G401.6 (cell line): ENCODE measurements around the gene TIA1.
"Not testable (repeated sequence)": the region's sequence is repeated elsewhere in the genome, so short reads cannot be mapped to it uniquely, and the experiment has no call there.

Source experiments
- FAIRE-seq: peaks from 2 replicates; lab custom pipeline; 2012; peaks lifted over from hg19 to GRCh38; lab: Jason Lieb, UNC

The TIA1 gene

GRCh38 chr2:70214953-70215549, 33.4 kb downstream of the TIA1 start:
- FAIRE-seq: no peak

DNA sequence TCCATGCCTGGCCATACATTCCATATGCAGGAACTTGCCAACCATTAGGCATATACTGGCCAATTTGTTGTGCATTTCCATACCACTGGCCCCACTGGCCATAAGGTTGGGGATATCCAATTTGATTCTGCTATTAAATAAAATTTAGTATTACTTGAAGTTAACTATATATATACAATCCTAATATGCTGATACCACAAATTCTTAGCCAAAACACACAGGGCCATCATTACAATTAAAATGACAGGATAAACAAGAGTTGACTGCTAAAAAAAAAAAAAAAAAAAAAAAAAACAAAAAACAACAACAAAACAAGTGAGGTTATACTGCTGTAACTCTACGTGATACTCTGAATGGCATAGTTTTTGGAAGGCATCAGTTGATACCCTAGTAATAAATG, 34.1 kb downstream of the TIA1 start:
- peak; percentile 6 for FAIRE-seq

GRCh38 chr2:70212298-70212932, 36.0 kb downstream of the TIA1 start:
- peak; percentile 19 for FAIRE-seq

DNA sequence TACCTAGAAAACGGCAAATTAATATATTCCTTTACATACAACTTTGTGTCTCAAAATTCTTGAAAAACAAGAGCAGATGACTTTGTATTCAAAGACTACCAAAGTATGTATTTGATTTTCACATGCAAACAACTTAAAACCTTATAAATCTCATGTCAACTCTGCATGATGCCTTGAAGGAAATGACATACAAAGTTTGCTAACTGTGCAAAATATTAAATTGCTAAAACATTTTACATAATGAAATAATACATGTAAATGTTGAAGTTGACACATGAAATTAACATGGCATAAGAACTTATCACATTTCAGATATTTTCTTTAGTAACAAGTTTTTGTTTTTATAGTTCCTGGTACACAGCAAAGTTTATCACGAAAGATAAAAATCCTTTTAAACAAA, 36.8 kb downstream of the TIA1 start:
- peak; percentile 86 for FAIRE-seq

- FAIRE-seq: no peak
Observed at GRCh38 chr2:70204452-70204851, 44.0 kb downstream of the TIA1 start.

DNA sequence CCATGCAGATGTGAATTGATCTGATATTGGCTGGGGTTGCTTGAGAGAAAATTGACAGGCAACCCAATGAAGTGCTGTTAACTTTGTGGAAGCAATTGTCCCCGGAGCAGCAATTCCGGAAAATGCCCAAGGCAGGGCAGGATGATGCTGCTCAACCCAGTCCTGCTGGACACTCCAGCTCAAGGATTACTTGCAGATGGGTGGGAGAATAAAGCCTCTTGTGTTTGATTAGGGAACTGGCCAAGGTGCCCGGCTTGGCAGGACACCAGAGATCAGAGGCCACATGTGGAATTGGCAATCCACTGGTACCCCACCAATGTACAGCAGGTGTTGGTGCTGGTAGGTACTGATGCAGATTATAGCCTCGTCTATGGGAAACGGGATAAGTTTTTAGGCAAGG, 45.3 kb downstream of the TIA1 start:
- FAIRE-seq: no peak

DNA sequence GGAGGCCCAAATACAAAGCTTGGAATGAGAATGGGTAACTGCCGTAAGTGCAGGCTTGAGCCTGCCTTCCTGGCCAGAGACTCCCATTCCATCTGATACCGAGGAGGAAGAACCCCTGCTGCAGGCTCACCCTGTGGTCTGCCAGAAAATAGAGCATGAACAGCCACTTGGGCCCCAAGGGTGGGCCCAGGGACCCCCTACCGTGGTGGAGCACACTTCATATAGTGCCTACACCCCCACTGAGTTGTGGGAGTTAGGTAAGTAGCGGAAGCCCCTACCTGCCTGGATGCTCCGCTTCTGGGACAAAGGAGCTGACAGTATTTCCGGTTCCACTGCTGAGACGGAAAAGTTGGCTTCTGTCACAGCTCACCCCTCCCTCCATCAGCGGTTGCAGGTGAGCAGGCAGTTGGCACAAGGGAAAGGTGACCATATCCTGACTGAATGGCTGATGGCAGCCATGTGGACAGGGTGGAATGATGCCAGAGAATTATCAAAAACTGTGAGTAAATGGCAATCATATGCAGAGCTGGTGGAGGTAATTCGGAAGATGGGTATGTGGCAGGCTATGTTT, 46.1 kb downstream of the TIA1 start:
- no peak for FAIRE-seq

GRCh38 chr2:70201831-70202230, 46.6 kb downstream of the TIA1 start:
- no peak for FAIRE-seq

GRCh38 chr2:70201225-70201768, 47.1 kb downstream of the TIA1 start:
- FAIRE-seq: no peak

GRCh38 chr2:70199320-70199864, 49.0 kb downstream of the TIA1 start:
- no peak for FAIRE-seq

- FAIRE-seq: no peak
Observed at GRCh38 chr2:70192516-70192915, 55.9 kb downstream of the TIA1 start.

- no peak for FAIRE-seq
Observed at GRCh38 chr2:70191244-70191735, 57.1 kb downstream of the TIA1 start.

GRCh38 chr2:70190418-70191243, 57.8 kb downstream of the TIA1 start, which contains the start of gene C2orf42:
C2orf42 (minus strand) TSS chr2:70191019; CDS start chr2:70181985, 9,034 bp downstream.
- peak; percentile 96 for FAIRE-seq

DNA sequence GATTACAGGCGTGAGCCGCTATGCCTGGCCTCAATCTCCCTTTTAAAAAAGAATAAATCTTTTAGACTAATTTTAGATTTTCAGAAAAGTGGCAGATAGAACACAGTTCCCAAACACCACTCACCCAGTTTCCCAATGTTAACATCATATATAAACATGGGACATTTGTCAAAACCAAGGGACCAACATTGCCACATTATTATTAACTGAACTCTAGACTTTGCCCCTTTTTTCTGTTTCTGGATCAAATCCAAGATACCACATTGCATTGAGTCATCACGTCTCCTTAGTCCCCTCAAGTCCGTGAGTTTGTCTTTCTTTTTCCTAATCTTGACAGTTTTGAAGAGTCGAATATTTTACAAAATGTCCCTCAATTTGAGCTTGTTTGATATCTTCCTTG, 60.0 kb downstream of the TIA1 start:
- FAIRE-seq: no peak

DNA sequence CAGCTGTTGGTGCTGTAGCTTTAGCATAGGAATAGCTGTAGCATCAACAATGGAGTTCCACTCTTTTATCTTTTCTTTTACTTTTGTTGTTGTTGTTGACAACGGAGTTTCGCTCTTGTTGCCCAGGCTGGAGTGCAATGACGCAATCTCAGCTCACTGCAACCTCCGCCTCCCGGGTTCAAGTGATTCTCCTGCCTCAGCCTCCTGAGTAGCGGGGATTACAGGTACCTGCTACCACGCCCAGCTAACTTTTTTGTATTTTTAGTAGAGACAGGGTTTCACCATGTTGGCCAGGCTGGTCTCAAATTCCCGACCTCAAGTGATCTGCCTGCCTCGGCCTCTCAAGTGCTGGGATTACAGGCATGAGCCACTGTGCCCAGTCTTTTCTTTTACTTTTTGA, 61.3 kb downstream of the TIA1 start:
- not testable (repeated sequence) for FAIRE-seq

DNA sequence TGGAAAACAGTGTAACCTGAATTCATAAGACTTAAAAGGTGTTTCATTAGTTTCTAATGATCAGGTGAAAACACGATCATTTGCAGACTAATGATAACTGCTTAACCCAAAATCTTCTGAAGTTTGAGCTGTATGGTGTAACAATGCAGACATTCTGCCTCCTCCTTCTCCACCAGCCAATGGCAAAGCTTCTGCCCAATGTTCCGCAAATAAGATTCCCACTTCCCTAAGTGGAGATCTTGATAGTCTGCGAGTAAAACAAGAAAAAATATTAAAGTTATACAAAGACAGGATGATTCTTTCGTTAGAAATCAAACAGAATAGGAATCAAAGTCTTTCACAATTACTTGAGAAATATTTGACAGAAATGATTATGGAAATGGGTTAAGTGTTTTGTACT, 65.7 kb downstream of the TIA1 start:
- FAIRE-seq: no peak

DNA sequence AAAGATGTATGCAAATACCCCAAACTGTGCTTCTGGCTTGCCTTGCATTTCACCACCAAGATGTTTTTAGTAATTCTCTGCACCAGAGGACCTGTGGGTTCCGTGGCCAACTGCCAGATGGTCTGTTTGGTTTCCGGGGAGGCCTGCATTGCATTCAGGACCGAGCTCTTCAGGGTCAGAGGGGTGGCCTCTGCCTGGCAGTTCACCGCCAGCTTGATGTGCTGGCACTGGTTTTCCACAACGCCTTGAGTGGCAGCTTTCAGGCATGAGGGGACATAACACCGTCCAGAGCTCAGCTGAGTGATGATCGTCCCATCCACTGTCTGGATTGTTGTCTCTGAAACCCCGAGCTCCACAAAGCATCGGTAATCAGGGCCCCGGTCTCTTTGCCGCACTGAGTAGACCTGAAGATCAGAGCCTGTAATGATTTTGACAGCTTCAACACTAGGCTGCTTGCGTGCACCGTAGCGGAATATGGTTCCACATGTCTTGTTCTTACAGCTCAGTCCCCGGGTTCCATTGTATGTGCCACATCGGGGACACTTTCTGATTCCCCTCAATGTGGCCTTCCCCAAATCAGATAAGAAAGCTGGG, 67.0 kb downstream of the TIA1 start:
- FAIRE-seq: no peak

- FAIRE-seq: no peak
Observed at GRCh38 chr2:70173520-70173919, 74.9 kb downstream of the TIA1 start.

DNA sequence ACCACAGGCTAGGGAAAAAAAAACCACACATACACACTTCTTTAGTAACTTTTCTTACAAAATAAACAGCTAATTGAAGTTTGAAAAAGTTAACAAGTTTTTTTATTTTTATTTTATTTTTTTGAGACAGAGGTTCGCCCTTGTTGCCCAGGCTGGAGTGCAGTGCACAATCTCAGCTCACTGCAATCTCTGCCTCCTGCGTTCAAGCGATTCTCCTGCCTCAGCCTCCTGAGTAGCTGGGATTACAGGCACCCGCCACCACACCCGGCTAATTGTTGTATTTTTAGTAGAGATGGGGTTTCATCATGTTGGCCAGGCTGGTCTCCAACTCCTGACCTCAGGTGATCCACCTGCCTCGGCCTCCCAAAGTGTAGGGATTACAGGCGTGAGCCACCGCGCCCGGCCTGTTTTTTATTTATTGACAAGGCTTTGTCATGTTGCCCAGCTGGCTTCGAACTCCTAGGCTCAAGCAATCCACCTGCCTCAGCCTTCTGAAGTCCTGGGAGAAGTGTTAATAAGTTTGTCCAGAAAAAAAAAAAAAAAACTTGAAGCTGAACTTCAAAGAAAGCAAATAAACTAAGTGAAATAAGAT, 78.7 kb downstream of the TIA1 start:
- FAIRE-seq: not testable (repeated sequence)

- no peak for FAIRE-seq
Observed at GRCh38 chr2:70161069-70161534, 87.3 kb downstream of the TIA1 start.

GRCh38 chr2:70160545-70160944, 87.9 kb downstream of the TIA1 start:
- no peak for FAIRE-seq
